HL-60 (cell line): ENCODE results near the gene RAC2.

Experiments
- GABPA ChIP-seq: IDR thresholded peaks from 2 replicates; pipeline ENCODE4 v1.6.1; 2012; ENCODE audit warnings: low read depth
- REST ChIP-seq: IDR thresholded peaks from 2 replicates; pipeline ENCODE4 v1.6.1; 2012; ENCODE audit warnings: low read depth; ENCODE audit not compliant: insufficient replicate concordance
- TF ChIP-seq, protein P1 (sequence below): IDR thresholded peaks from one replicate; pipeline ENCODE4 v1.5.1; 2011; ENCODE audit warnings: low read length, control low read depth, inconsistent platforms; ENCODE audit not compliant: insufficient read depth

DNA sequence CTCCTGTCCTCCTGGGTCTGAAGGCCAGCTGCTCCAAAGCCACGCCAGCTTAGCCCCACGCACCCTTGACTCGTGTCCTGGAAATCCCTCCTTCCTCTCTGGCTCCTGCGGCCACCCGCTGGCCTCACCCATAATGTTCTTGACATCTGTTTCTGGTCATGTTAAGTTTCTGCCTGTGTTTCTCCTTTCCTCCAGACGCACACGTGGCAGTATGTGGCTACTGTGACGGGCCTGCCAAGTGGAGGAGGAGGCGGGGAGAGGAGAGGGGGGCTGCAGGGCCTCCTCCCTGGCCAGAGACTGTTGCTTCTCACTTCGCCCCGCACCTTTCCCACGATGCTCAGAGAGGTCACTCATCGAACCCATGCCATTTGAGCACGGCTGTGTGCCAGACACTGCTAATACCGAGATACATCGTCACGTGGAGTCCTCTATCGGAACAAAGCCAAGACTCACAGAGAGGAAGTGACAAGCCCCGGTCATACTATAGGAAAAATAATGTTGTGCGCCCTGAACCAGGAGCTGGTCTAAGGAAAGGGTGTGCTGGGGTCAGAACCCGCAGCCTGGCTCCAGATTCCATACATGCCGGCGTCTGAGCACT is 67.5 kb downstream of the RAC2 start:
- TF ChIP-seq, protein P1, sequence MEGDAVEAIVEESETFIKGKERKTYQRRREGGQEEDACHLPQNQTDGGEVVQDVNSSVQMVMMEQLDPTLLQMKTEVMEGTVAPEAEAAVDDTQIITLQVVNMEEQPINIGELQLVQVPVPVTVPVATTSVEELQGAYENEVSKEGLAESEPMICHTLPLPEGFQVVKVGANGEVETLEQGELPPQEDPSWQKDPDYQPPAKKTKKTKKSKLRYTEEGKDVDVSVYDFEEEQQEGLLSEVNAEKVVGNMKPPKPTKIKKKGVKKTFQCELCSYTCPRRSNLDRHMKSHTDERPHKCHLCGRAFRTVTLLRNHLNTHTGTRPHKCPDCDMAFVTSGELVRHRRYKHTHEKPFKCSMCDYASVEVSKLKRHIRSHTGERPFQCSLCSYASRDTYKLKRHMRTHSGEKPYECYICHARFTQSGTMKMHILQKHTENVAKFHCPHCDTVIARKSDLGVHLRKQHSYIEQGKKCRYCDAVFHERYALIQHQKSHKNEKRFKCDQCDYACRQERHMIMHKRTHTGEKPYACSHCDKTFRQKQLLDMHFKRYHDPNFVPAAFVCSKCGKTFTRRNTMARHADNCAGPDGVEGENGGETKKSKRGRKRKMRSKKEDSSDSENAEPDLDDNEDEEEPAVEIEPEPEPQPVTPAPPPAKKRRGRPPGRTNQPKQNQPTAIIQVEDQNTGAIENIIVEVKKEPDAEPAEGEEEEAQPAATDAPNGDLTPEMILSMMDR, result no peak
- TF ChIP-seq REST, result no peak
- no peak for TF ChIP-seq GABPA
